Choroid plexus epithelial cell (primary cell): ENCODE measurements around the gene CD72.
A peak's percentile ranks its signal among the peaks of the same experiment; 100 is the strongest.

ENCODE experiments used
- DNase-seq: peaks from one replicate; pipeline ENCODE4 v3.0.0-alpha.2; 2010; ENCODE audit warnings: low read depth
- H3K4me3 ChIP-seq: 2 replicates; pipeline ENCODE4 v1.5.1; 2011; ENCODE audit warnings: low read depth, mild to moderate bottlenecking, control low read depth, low read length, moderate library complexity
- TF ChIP-seq, protein P1 (sequence below): conservative IDR thresholded peaks from 2 replicates; pipeline ENCODE4 v1.5.1; 2011; ENCODE audit warnings: low read depth, mild to moderate bottlenecking, control low read depth, inconsistent platforms, low read length, moderate library complexity

CD72 gene

DNA sequence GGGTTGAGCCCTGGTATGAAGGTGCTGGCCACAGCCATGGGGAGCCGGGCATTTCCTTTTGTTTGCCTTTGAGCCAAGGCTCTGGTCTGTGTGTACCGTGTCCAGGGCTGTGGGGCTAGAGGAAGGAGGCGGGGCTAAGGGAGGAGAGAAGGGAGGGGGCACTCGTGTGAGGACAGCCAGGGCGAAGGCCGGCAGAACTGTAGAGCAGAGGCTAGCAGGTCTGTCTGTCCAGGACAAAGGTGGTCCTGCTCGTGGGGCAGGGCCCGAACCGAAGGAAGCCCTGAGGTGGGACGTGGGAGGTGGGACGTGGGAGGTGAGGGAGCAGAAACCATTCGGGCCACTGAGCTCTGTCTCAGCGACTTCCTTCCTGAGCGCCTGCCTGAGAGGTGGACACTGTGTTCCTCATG, 54.4 kb downstream of the CD72 start:
- TF ChIP-seq, protein P1, sequence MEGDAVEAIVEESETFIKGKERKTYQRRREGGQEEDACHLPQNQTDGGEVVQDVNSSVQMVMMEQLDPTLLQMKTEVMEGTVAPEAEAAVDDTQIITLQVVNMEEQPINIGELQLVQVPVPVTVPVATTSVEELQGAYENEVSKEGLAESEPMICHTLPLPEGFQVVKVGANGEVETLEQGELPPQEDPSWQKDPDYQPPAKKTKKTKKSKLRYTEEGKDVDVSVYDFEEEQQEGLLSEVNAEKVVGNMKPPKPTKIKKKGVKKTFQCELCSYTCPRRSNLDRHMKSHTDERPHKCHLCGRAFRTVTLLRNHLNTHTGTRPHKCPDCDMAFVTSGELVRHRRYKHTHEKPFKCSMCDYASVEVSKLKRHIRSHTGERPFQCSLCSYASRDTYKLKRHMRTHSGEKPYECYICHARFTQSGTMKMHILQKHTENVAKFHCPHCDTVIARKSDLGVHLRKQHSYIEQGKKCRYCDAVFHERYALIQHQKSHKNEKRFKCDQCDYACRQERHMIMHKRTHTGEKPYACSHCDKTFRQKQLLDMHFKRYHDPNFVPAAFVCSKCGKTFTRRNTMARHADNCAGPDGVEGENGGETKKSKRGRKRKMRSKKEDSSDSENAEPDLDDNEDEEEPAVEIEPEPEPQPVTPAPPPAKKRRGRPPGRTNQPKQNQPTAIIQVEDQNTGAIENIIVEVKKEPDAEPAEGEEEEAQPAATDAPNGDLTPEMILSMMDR = no peak
- DNase-seq = peak; percentile 52
- H3K4me3 ChIP-seq = peak overlapping the region; percentile 22

DNA sequence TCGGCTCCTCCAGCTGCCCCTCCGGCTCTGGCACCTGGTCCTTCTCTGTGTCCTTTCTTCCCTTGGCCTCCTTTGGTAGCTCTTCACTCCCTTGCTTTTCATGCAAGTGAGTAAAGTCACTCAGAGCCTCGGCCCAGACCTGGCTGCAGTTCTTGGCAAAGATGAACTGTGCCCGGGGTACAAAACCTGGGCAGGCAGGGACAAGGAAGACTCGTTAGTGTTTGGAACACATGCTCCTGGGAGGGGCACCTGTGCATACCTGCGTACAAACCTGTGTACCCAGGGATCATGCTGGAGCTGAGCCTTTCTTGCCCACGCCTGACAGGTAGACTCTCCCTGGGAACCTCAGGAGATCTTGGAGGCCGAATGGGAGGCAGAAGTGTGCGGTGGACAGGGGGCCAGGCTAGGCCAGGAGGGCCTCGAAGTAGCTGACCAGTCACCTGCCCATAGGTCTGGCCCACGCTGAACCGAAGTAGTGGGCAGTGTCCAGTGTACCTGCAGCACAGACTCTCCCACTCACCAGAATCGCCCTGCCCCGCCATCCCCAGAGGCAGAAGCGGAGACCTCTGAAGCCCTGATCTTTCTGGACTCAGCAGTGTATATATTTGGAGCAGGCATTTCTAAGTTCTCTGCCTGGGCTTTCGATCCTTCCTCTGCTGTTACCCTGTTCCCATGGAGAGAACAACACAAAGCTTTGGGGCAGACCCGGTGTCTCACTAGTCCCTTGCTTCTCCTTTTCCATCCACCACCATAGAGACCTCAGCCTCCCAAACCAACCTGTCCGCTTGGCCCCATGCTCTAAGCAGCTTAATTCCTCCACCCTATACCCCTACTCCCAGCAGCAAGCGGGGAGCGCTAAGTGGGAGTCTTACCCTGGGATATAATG, 55.1 kb downstream of the CD72 start:
- H3K4me3 ChIP-seq = no peak overlapping the region
- peak; percentile 22 for DNase-seq
- TF ChIP-seq, protein P1 = no peak

DNA sequence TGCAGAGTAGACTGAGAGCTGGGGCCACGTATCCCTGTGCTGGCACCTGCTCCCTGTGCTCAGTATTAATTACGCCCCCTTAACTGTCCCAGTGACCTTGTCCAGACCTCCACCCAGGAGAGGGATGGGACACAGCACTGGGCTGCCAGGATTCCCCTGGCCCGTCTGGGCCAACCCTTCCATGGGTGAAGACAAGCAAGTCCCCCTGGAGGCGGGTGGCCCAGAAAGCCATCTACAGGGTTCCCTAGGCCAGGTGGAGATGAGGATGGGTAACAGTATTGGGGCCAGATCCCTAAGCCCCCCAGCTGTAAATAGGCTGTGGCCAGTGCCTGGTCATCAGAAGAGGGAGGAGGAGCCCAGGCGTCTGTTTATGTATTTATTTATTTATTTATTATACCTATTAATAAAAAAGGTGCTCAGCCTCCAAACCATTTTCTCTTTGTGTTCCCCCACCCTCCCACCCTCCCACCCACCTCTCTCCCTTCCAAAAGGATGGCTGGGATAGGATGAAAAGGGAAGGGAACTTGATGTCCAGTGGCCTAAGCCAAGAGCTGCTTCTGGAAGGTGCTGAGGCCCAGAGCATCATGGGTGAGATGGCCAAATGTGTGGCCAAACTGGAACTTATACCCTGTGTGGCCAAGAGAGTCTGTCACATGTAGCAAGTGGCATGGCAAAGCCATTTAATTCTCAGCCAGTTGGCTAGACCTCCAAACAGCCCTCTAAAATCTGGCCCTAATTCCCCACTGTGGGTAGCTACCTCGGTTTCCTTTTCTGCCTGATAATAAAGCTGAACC, 56.5 kb downstream of the CD72 start:
- no peak overlapping the region for H3K4me3 ChIP-seq
- TF ChIP-seq, protein P1 = no peak
- no peak for DNase-seq

DNA sequence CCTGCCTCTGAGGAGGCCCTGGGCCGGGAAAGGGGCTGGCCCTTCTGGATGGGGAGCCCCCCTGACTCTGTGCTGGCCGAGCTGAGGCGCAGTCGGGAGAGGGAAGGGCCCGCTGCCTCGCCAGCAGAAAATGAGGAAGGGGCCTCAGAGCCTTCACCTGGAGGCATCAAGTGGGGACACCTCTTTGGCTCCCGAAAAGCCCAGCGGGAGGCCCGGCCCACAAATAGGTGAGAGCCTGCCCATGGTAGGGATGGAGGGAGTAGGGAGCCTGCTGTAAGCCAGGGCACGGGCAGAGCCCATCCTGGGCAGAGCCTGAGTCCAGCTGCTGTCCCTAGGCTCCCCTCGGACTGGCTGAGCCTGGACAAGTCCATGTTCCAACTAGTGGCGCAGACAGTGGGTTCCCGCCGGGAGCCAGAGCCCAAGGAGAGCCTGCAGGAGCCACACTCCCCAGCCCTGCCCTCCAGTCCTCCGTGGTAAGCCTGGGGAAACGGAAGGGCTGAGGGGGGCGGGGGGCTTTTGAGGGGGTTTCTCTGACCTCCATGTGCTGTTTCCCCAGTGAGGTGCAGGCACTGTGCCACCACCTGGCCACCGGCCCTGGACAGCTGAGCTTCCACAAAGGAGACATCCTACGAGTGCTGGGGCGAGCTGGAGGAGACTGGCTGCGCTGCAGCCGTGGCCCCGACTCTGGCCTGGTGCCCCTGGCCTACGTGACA, 57.4 kb downstream of the CD72 start:
- DNase-seq = no peak
- H3K4me3 ChIP-seq = no peak overlapping the region
- TF ChIP-seq, protein P1 = no peak
